HEK293 (cell line): ENCODE data around the gene OBSL1.

Experiments used
- CTCF ChIA-PET: fragments of 350-600 bp; formaldehyde crosslinking; extraction: SDS; loops from one replicate; lab custom pipeline; 2021; ENCODE audit warnings: antibody characterized with exemption; lab: Yijun Ruan, JAX
- POLR2A ChIA-PET: fragments of 300-600 bp; formaldehyde crosslinking; extraction: SDS; loops from one replicate; lab custom pipeline; 2020; ENCODE audit warnings: antibody characterized with exemption, inconsistent platforms; lab: Yijun Ruan, JAX
- H3K27ac ChIP-seq: fragments of 200-500 bp; sonication (Bioruptor generic); 2 replicates; pipeline ENCODE4 v1.5.1; 2014; ENCODE audit warnings: low read depth, low read length, control low read depth, inconsistent platforms; ENCODE audit errors: extremely low read depth
- H3K36me3 ChIP-seq, 2 experiments: fragments of 200-500 bp in 1 of 2; sonication (Bioruptor generic) in 1 of 2; 1 replicate in 1 of 2; 2 replicates in 1 of 2; pipeline ENCODE4 v1.5.1; 2014 to 2017; ENCODE audit warnings: inconsistent platforms in 2 of 2, low read length in 2 of 2; ENCODE audit not compliant: control insufficient read depth in 2 of 2, insufficient read depth in 1 of 2
- H3K4me1 ChIP-seq: fragments of 200-500 bp; sonication (Bioruptor generic); 2 replicates; pipeline ENCODE4 v1.5.1; 2014; ENCODE audit warnings: mild to moderate bottlenecking, low read length, inconsistent platforms; ENCODE audit not compliant: control insufficient read depth, insufficient read depth
- H3K4me3 ChIP-seq: 2 replicates; pipeline ENCODE4 v1.5.1; 2011; ENCODE audit warnings: low read depth, mild to moderate bottlenecking, control low read depth, low read length, moderate library complexity
- H3K9me3 ChIP-seq: fragments of 200-500 bp; sonication (Bioruptor generic); 2 replicates; pipeline ENCODE4 v1.5.1; 2014; ENCODE audit warnings: low read depth, low read length, inconsistent platforms; ENCODE audit not compliant: control insufficient read depth, insufficient read depth
- GLIS2 ChIP-seq: fragments of 450-650 bp; formaldehyde crosslinking; IDR thresholded peaks from 2 replicates; pipeline ENCODE4 v1.5.1; 2016; ENCODE audit warnings: missing biosample characterization, missing genetic modification characterization
- KLF1 ChIP-seq: fragments of 450-650 bp; formaldehyde crosslinking; IDR thresholded peaks from 2 replicates; pipeline ENCODE4 v1.5.1; 2016; ENCODE audit warnings: missing biosample characterization, missing genetic modification characterization
- MZF1 ChIP-seq: fragments of 450-650 bp; formaldehyde crosslinking; IDR thresholded peaks from 2 replicates; pipeline ENCODE4 v1.5.1; 2017; ENCODE audit warnings: missing biosample characterization, missing genetic modification characterization, borderline replicate concordance
- ZFP3 ChIP-seq: fragments of 450-650 bp; formaldehyde crosslinking; IDR thresholded peaks from 2 replicates; pipeline ENCODE4 v1.5.1; 2016; ENCODE audit warnings: low read depth, missing biosample characterization, missing genetic modification characterization
- ZIC2 ChIP-seq: fragments of 450-650 bp; formaldehyde crosslinking; IDR thresholded peaks from 2 replicates; pipeline ENCODE4 v1.5.1; 2016; ENCODE audit warnings: missing biosample characterization, missing genetic modification characterization
- ZNF112 ChIP-seq: fragments of 450-650 bp; formaldehyde crosslinking; IDR thresholded peaks from 2 replicates; pipeline ENCODE4 v1.5.0; 2017; ENCODE audit warnings: missing biosample characterization, missing genetic modification characterization
- ZNF132 ChIP-seq: fragments of 450-650 bp; formaldehyde crosslinking; IDR thresholded peaks from 2 replicates; pipeline ENCODE4 v1.5.1; 2017; ENCODE audit warnings: missing biosample characterization, missing genetic modification characterization, borderline replicate concordance
- ZNF324 ChIP-seq: fragments of 450-650 bp; formaldehyde crosslinking; IDR thresholded peaks from 2 replicates; pipeline ENCODE4 v1.5.1; 2016; ENCODE audit warnings: missing biosample characterization, missing genetic modification characterization
- ZNF335 ChIP-seq: fragments of 450-650 bp; formaldehyde crosslinking; conservative IDR thresholded peaks from 2 replicates; pipeline ENCODE4 v1.5.1; 2016; ENCODE audit warnings: missing biosample characterization, missing genetic modification characterization
- ZNF426 ChIP-seq: fragments of 450-650 bp; formaldehyde crosslinking; IDR thresholded peaks from 2 replicates; pipeline ENCODE4 v1.5.1; 2017; ENCODE audit warnings: missing biosample characterization, missing genetic modification characterization, mild to moderate bottlenecking, inconsistent platforms, moderate library complexity
- ZNF521 ChIP-seq: fragments of 450-650 bp; formaldehyde crosslinking; IDR thresholded peaks from 2 replicates; pipeline ENCODE4 v1.5.1; 2017; ENCODE audit warnings: missing biosample characterization, mild to moderate bottlenecking, missing genetic modification characterization
- ZNF600 ChIP-seq: fragments of 450-650 bp; formaldehyde crosslinking; IDR thresholded peaks from 2 replicates; pipeline ENCODE4 v1.5.1; 2016; ENCODE audit warnings: missing biosample characterization, missing genetic modification characterization
- ZNF664 ChIP-seq: fragments of 450-650 bp; formaldehyde crosslinking; IDR thresholded peaks from 2 replicates; pipeline ENCODE4 v1.5.1; 2016; ENCODE audit warnings: missing biosample characterization, missing genetic modification characterization
- ZNF701 ChIP-seq: fragments of 450-650 bp; formaldehyde crosslinking; IDR thresholded peaks from 2 replicates; pipeline ENCODE4 v1.5.1; 2016; ENCODE audit warnings: missing biosample characterization, missing genetic modification characterization
- ZNF837 ChIP-seq: fragments of 450-650 bp; formaldehyde crosslinking; IDR thresholded peaks from 2 replicates; pipeline ENCODE4 v1.5.1; 2016; ENCODE audit warnings: missing biosample characterization, missing genetic modification characterization
- ZXDB ChIP-seq: fragments of 450-650 bp; formaldehyde crosslinking; IDR thresholded peaks from 2 replicates; pipeline ENCODE4 v1.5.1; 2016; ENCODE audit warnings: missing biosample characterization, missing genetic modification characterization
- TF ChIP-seq, protein P1 (sequence below): fragments of 450-650 bp; formaldehyde crosslinking; IDR thresholded peaks from 2 replicates; pipeline ENCODE4 v1.5.1; 2016; ENCODE audit warnings: missing biosample characterization, missing genetic modification characterization
- TF ChIP-seq, protein P2 (sequence below): fragments of 450-650 bp; formaldehyde crosslinking; conservative IDR thresholded peaks from 2 replicates; pipeline ENCODE4 v1.5.1; 2016; ENCODE audit warnings: low read depth, missing biosample characterization, missing genetic modification characterization

Gene OBSL1

DNA sequence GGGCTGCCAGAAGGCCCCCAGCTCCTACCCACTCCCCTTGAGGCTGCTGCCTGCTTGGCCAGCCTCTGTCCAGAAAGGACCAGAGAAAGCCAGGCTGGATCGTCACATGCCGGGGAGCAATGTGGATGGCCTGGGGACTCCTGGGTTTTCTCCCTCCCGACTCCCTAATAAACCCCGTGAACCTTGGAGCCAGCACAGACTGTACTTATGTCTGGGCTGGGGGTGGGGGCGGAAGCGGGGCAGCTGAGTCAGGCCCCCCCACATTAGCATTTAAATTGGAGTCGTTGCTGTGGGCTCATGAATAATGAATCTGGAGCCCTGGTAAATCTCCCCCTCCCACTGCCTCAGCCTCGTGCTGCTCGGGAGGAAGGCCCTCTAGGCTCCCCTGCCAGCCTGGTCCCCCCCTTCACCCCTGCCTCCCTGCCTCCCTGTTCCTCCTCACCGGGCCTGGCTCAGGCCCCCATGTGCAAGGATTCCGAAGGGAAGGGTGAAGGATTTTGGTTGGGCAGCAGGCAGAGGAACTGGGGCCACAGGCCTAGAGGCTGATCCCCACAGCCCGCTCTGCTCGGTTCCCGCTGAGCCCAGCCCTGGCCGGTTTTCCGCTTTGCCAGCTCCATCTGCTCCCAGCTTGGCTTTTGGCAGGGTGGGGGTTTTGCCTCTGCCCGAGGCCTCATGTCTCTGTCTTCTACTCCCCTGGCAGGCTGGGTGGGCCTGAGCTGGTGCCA, 64.4 kb downstream of the OBSL1 start:
- no peak overlapping the region for H3K4me3 ChIP-seq
- TF ChIP-seq, protein P1, sequence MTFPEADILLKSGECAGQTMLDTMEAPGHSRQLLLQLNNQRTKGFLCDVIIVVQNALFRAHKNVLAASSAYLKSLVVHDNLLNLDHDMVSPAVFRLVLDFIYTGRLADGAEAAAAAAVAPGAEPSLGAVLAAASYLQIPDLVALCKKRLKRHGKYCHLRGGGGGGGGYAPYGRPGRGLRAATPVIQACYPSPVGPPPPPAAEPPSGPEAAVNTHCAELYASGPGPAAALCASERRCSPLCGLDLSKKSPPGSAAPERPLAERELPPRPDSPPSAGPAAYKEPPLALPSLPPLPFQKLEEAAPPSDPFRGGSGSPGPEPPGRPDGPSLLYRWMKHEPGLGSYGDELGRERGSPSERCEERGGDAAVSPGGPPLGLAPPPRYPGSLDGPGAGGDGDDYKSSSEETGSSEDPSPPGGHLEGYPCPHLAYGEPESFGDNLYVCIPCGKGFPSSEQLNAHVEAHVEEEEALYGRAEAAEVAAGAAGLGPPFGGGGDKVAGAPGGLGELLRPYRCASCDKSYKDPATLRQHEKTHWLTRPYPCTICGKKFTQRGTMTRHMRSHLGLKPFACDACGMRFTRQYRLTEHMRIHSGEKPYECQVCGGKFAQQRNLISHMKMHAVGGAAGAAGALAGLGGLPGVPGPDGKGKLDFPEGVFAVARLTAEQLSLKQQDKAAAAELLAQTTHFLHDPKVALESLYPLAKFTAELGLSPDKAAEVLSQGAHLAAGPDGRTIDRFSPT (tag by site-specific recombination), result no peak
- TF ChIP-seq ZNF335 (tag by site-specific recombination) (no peak), ZNF701 (tag by site-specific recombination) (no peak), ZNF426 (tag by site-specific recombination) (no peak), ZNF324 (tag by site-specific recombination) (no peak), MZF1 (tag by site-specific recombination) (no peak), ZNF521 (no peak), ZNF132 (tag by site-specific recombination) (no peak)
- TF ChIP-seq, protein P2, sequence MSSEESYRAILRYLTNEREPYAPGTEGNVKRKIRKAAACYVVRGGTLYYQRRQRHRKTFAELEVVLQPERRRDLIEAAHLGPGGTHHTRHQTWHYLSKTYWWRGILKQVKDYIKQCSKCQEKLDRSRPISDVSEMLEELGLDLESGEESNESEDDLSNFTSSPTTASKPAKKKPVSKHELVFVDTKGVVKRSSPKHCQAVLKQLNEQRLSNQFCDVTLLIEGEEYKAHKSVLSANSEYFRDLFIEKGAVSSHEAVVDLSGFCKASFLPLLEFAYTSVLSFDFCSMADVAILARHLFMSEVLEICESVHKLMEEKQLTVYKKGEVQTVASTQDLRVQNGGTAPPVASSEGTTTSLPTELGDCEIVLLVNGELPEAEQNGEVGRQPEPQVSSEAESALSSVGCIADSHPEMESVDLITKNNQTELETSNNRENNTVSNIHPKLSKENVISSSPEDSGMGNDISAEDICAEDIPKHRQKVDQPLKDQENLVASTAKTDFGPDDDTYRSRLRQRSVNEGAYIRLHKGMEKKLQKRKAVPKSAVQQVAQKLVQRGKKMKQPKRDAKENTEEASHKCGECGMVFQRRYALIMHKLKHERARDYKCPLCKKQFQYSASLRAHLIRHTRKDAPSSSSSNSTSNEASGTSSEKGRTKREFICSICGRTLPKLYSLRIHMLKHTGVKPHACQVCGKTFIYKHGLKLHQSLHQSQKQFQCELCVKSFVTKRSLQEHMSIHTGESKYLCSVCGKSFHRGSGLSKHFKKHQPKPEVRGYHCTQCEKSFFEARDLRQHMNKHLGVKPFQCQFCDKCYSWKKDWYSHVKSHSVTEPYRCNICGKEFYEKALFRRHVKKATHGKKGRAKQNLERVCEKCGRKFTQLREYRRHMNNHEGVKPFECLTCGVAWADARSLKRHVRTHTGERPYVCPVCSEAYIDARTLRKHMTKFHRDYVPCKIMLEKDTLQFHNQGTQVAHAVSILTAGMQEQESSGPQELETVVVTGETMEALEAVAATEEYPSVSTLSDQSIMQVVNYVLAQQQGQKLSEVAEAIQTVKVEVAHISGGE (tag by site-specific recombination), result no peak
- TF ChIP-seq, all 188 proteins: peak for 0
- CTCF ChIA-PET, result interaction anchor here (0.7 to 9.5 kb wide), 4 partner anchors 9 to 103 kb away, joined by 5 to 150 read pairs (median 72); partner anchors contain the start of gene GMPPA
- H3K4me1 ChIP-seq, result peaks cover 2% of the 10 kb centered on the region
- H3K9me3 ChIP-seq, result no peaks in the 10 kb centered on the region
- POLR2A ChIA-PET, result interaction anchor here (1.5 kb wide), 1 partner anchor 9 kb away, joined by 12 read pairs; the partner anchor contains the start of gene GMPPA
- H3K36me3 ChIP-seq, result peaks cover 0 to 49% of the 10 kb centered on the region in 2 experiments; a peak in 2 of 3 replicates
- no peak overlapping the region for H3K27ac ChIP-seq

DNA sequence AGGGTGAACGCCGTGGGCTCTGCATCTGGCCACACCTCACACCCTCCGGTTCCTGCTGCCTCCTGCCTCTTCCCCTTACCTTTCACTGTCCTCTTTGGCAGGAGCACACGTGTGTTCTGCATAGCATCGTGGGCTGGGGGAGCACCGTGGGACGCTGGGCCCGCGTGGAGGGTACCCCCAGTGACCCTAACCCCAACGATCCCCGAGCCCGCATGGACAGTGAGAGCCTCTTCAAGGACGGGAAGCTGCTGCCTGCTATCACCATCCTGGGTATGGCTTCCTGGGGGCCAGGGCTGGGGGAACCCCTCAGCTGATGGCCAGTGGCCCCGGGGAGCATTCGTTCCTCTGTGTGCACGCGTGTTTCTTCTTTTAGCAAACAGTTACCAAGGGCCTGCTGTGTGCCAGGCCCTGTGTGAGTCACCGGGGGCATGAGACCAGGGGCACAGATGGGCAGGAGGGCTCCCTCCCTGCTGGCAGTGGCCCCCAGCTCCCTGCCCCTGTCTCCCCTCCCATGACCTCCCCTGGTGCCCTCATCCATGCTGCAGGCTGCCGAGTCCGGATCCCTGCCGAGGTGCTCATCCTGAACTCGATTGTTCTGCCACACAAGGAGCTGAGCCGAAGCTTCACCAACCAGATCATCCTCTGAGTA, 65.1 kb downstream of the OBSL1 start:
- H3K36me3 ChIP-seq, result peaks cover 0 to 53% of the 10 kb centered on the region in 2 experiments; a peak in 2 of 3 replicates
- ChIA-PET POLR2A (no interaction called here), CTCF (interaction anchor here (0.7 to 0.8 kb wide), 2 partner anchors 35 to 102 kb away, joined by 5 to 6 read pairs; no protein-coding TSS in a partner anchor)
- no peak overlapping the region for H3K27ac ChIP-seq
- peak; percentile 40; the same call in 1 of the 2 replicates for TF ChIP-seq GLIS2 (tag by site-specific recombination)
- peak; percentile 66 for TF ChIP-seq ZIC2 (tag by site-specific recombination)
- TF ChIP-seq ZNF600 (tag by site-specific recombination), result peak; percentile 74
- no peak for TF ChIP-seq ZNF664 (tag by site-specific recombination)
- TF ChIP-seq ZNF837, result no peak
- H3K4me3 ChIP-seq, result no peak overlapping the region
- H3K9me3 ChIP-seq, result no peaks in the 10 kb centered on the region
- peaks cover 2% of the 10 kb centered on the region for H3K4me1 ChIP-seq

DNA sequence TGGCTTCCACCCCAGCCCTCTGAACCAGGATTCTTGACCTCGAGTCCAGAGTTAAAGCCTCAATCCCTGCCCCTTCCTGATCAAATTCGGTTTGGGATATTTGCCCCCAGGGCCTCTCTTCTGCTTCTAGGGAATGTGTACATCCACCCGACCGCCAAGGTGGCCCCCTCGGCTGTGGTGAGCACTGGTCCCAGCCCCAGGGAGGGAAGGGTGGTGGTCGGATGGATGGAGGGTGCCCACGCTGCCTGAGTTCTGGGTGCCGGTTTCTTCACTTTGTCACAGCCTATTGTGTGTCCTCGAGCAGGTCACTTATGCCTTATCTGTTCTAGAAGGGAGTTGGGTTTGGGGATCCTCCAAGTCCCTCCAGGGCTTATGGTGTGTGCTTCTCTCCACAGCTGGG, 65.8 kb downstream of the OBSL1 start:
- ChIA-PET POLR2A (no interaction called here), CTCF (no interaction called here)
- TF ChIP-seq ZNF112 (tag by site-specific recombination) (no peak), KLF1 (tag by site-specific recombination) (no peak), ZFP3 (no peak), ZXDB (tag by site-specific recombination) (no peak)
- Histone ChIP-seq H3K4me3 (no peak overlapping the region), H3K9me3 (no peaks in the 10 kb centered on the region), H3K36me3 (peaks cover 0 to 53% of the 10 kb centered on the region in 2 experiments; a peak in 2 of 3 replicates), H3K4me1 (peaks cover 2% of the 10 kb centered on the region), H3K27ac (no peak overlapping the region)
